Dermis microvascular lymphatic vessel endothelial cell (primary cell): ENCODE measurements around the gene NAV2. TPM values are rescaled to one million over a fixed set of nuclear protein-coding genes. Genes with fewer than 3 reads are reported as not detected.
"Not testable (repeated sequence)": the region's sequence is repeated elsewhere in the genome, so short reads cannot be mapped to it uniquely, and the experiment has no call there.

Experiments used
- DNase-seq, 2 donors: peaks; one replicate each; pipeline versions ENCODE4 v3.0.0 to v3.0.0-alpha.2; 2010; ENCODE audit warnings: low read depth in 2 of 2
- total RNA-seq: library from RNA; depleted of rRNA; stranded (reverse); fragments of >200 nt; gene quantifications from 2 replicates; pipeline ENCODE4 v1.2.1, GENCODE V29; 2014

Gene NAV2
- total RNA-seq, 1 donor from 2014 or later: 3.2 TPM

- no peak for DNase-seq
Observed at GRCh38 chr11:19887842-19888241, 175.2 kb downstream of the NAV2 start.

- DNase-seq: no peak
Observed at GRCh38 chr11:19889531-19889930, 176.9 kb downstream of the NAV2 start.

GRCh38 chr11:19890308-19890707 is 177.7 kb downstream of the NAV2 start:
- DNase-seq: peak; percentile 14 to 45

GRCh38 chr11:19891022-19891421 is 178.4 kb downstream of the NAV2 start:
- DNase-seq: no peak

- no peak for DNase-seq
Observed at GRCh38 chr11:19892387-19892786, 179.8 kb downstream of the NAV2 start.

- no peak for DNase-seq
Observed at GRCh38 chr11:19892876-19893275, 180.2 kb downstream of the NAV2 start.

- no peak for DNase-seq
Observed at GRCh38 chr11:19894404-19894803, 181.8 kb downstream of the NAV2 start.

GRCh38 chr11:19895037-19895436 is 182.4 kb downstream of the NAV2 start:
- DNase-seq: not testable (repeated sequence)

GRCh38 chr11:19895776-19896175 is 183.1 kb downstream of the NAV2 start:
- DNase-seq: no peak

GRCh38 chr11:19903620-19904069 is 191.0 kb downstream of the NAV2 start:
- DNase-seq: peak; percentile 48 to 83

- DNase-seq: peak; percentile 16 to 62
Observed at GRCh38 chr11:19905280-19905853, 192.7 kb downstream of the NAV2 start.

- DNase-seq: no peak
Observed at GRCh38 chr11:19906126-19906525, 193.5 kb downstream of the NAV2 start.

GRCh38 chr11:19907008-19907579 is 194.5 kb downstream of the NAV2 start:
- DNase-seq: no peak

GRCh38 chr11:19907839-19908238 is 195.2 kb downstream of the NAV2 start:
- no peak for DNase-seq

GRCh38 chr11:19910931-19911330 is 198.3 kb downstream of the NAV2 start:
- DNase-seq: no peak

GRCh38 chr11:19912115-19912957 is 199.7 kb downstream of the NAV2 start:
- DNase-seq: no peak

GRCh38 chr11:19912958-19913892 is 200.6 kb downstream of the NAV2 start:
- DNase-seq: no peak

GRCh38 chr11:19913893-19914249 is 201.2 kb downstream of the NAV2 start:
- DNase-seq: no peak

- DNase-seq: no peak
Observed at GRCh38 chr11:19915808-19916207, 203.2 kb downstream of the NAV2 start.

GRCh38 chr11:19917069-19917468 is 204.4 kb downstream of the NAV2 start:
- no peak for DNase-seq

- DNase-seq: no peak
Observed at GRCh38 chr11:19918302-19919049, 205.8 kb downstream of the NAV2 start.
